Liver (tissue), 9 donors: Measurements from ENCODE around the gene TMEM154. TPM values are rescaled to one million over a fixed set of nuclear protein-coding genes. Genes with fewer than 3 reads are reported as not detected.

Source experiments
- DNase-seq: peaks from one replicate; pipeline ENCODE4 v3.0.0-alpha.2; 2017; ENCODE audit warnings: low spot score
- H3K27ac ChIP-seq, 2 donors: one replicate each; pipeline ENCODE4 v1.7.0; 2013; ENCODE audit warnings: inconsistent platforms in 2 of 2, low read length in 2 of 2, control low read depth in 1 of 2, low read depth in 1 of 2, mild to moderate bottlenecking in 1 of 2
- H3K27me3 ChIP-seq, 4 donors: one replicate each; pipeline versions ENCODE4 v1.6.1 to v1.7.0; 2013; ENCODE audit warnings: low read length in 3 of 4, inconsistent platforms in 1 of 4, mild to moderate bottlenecking in 1 of 4, moderate library complexity in 1 of 4; ENCODE audit not compliant: control insufficient read depth in 4 of 4, insufficient read depth in 4 of 4
- H3K36me3 ChIP-seq, 4 donors: one replicate each; pipeline versions ENCODE4 v1.6.1 to v1.7.0; 2013; ENCODE audit warnings: low read length in 3 of 4, mild to moderate bottlenecking in 3 of 4, low read depth in 1 of 4, moderate library complexity in 1 of 4; ENCODE audit not compliant: control insufficient read depth in 4 of 4, insufficient read depth in 3 of 4
- H3K4me1 ChIP-seq, 4 donors: one replicate each; pipeline versions ENCODE4 v1.6.1 to v1.7.0; 2013; ENCODE audit warnings: low read length in 3 of 4, mild to moderate bottlenecking in 3 of 4, moderate library complexity in 1 of 4; ENCODE audit not compliant: control insufficient read depth in 4 of 4, insufficient read depth in 4 of 4
- H3K4me3 ChIP-seq, 3 donors: one replicate each; pipeline versions ENCODE4 v1.6.1 to v1.7.0; 2013; ENCODE audit warnings: low read length in 3 of 3, control low read depth in 1 of 3, low read depth in 1 of 3, mild to moderate bottlenecking in 1 of 3
- H3K9ac ChIP-seq, 2 donors: one replicate each; pipeline ENCODE4 v1.7.0; 2013; ENCODE audit warnings: low read length in 2 of 2, mild to moderate bottlenecking in 2 of 2, moderate library complexity in 2 of 2, control low read depth in 1 of 2, low read depth in 1 of 2
- H3K9me3 ChIP-seq, 4 donors: one replicate each; pipeline versions ENCODE4 v1.6.1 to v1.7.0; 2013; ENCODE audit warnings: low read length in 3 of 4; ENCODE audit not compliant: control insufficient read depth in 4 of 4
- ATF3 ChIP-seq: IDR thresholded peaks from 2 replicates; pipeline ENCODE4 v1.6.1; 2016; ENCODE audit warnings: antibody characterized with exemption
- CTCF ChIP-seq: fragments of 150-350 bp; IDR thresholded peaks from 2 replicates; pipeline ENCODE4 v1.5.1; 2017; ENCODE audit warnings: improper control_type of control experiment, low read depth, low read length; ENCODE audit not compliant: missing input control
- EGR1 ChIP-seq, 2 donors: IDR thresholded peaks; 2 replicates each; pipeline ENCODE4 v1.6.1; 2016 to 2018; ENCODE audit warnings: antibody characterized with exemption in 2 of 2, low read depth in 2 of 2
- FOXA1 ChIP-seq: IDR thresholded peaks from 2 replicates; pipeline ENCODE4 v1.6.1; 2016; ENCODE audit warnings: antibody characterized with exemption
- FOXA2 ChIP-seq: IDR thresholded peaks from 2 replicates; pipeline ENCODE4 v1.6.1; 2016; ENCODE audit warnings: antibody characterized with exemption
- GABPA ChIP-seq, 2 donors: IDR thresholded peaks in 1 of 2; conservative IDR thresholded peaks in 1 of 2; 2 replicates each; pipeline ENCODE4 v1.6.1; 2016; ENCODE audit warnings: antibody characterized with exemption in 2 of 2, mild to moderate bottlenecking in 1 of 2, moderate library complexity in 1 of 2
- HNF4A ChIP-seq, 2 donors: conservative IDR thresholded peaks; 2 replicates each; pipeline ENCODE4 v1.6.1; 2016; ENCODE audit warnings: antibody characterized with exemption in 2 of 2, mild to moderate bottlenecking in 2 of 2
- HNF4G ChIP-seq: IDR thresholded peaks from 2 replicates; pipeline ENCODE4 v1.6.1; 2016; ENCODE audit warnings: antibody characterized with exemption
- JUND ChIP-seq, 2 donors: IDR thresholded peaks; 2 replicates each; pipeline ENCODE4 v1.6.1; 2016; ENCODE audit warnings: antibody characterized with exemption in 2 of 2
- MAX ChIP-seq: IDR thresholded peaks from 2 replicates; pipeline ENCODE4 v1.6.1; 2016; ENCODE audit warnings: antibody characterized with exemption
- NR2F2 ChIP-seq: IDR thresholded peaks from 2 replicates; pipeline ENCODE4 v1.6.1; 2016; ENCODE audit warnings: antibody characterized with exemption
- RAD21 ChIP-seq, 2 donors: IDR thresholded peaks; 2 replicates each; pipeline ENCODE4 v1.6.1; 2016; ENCODE audit warnings: antibody characterized with exemption in 2 of 2, mild to moderate bottlenecking in 2 of 2
- REST ChIP-seq: IDR thresholded peaks from 2 replicates; pipeline ENCODE4 v1.6.1; 2016; ENCODE audit warnings: antibody characterized with exemption, mild to moderate bottlenecking
- RXRA ChIP-seq, 2 donors: IDR thresholded peaks; 2 replicates each; pipeline ENCODE4 v1.6.1; 2017 to 2018; ENCODE audit warnings: antibody characterized with exemption in 2 of 2, mild to moderate bottlenecking in 1 of 2
- SP1 ChIP-seq: IDR thresholded peaks from 2 replicates; pipeline ENCODE4 v1.6.1; 2018; ENCODE audit warnings: antibody characterized with exemption, mild to moderate bottlenecking
- TAF1 ChIP-seq: conservative IDR thresholded peaks from 2 replicates; pipeline ENCODE4 v1.6.1; 2016; ENCODE audit warnings: antibody characterized with exemption, mild to moderate bottlenecking
- YY1 ChIP-seq: IDR thresholded peaks from 2 replicates; pipeline ENCODE4 v1.6.1; 2016; ENCODE audit warnings: antibody characterized with exemption, mild to moderate bottlenecking
- ZBTB33 ChIP-seq: IDR thresholded peaks from 2 replicates; pipeline ENCODE4 v1.6.1; 2016; ENCODE audit warnings: antibody characterized with exemption
- WGBS: extraction: QIAGEN DNeasy Blood & Tissue Kit; methylation state at CpG from one replicate; pipeline ENCODE4 v1.1.7; 2013; 5-methylcytosine and 5-hydroxymethylcytosine counted together
- polyA plus RNA-seq, 2 donors: library from polyadenylated mRNA; stranded (reverse) in 1 of 2; unstranded in 1 of 2; fragments of 200-250 nt in 1 of 2; fragments of >200 nt in 1 of 2; fragmentation: Nextera tagmentation in 1 of 2; extraction: Ambion mirVana in 1 of 2; gene quantifications; one replicate each; pipeline versions ENCODE4 v1.2.1 to v1.2.3, GENCODE V29; 2013 to 2015
- total RNA-seq, 2 donors: library from RNA; depleted of rRNA; stranded (reverse); fragments of >200 nt; gene quantifications; one replicate each; pipeline ENCODE4 v1.2.3, GENCODE V29; 2014
- donor health status: healthy.
- donor health status: healthy.
- donor health status: healthy.
- donor health status: healthy.
- donor health status: healthy.

The TMEM154 gene
- total and polyA plus RNA-seq, 4 donors: 0.32 to 4.4 (median 2.3) TPM

GRCh38 chr4:152661649-152662048 lies 18.1 kb downstream of the TMEM154 start (continued):
- no peak for TF ChIP-seq RAD21 (IDR thresholded peaks at IDR 0.05)
- TF ChIP-seq SP1: no peak
- no peak for TF ChIP-seq FOXA1

GRCh38 chr4:152660526-152660925 lies 19.3 kb downstream of the TMEM154 start:
- TF ChIP-seq RAD21 (IDR thresholded peaks at IDR 0.05): no peak
- no peak for TF ChIP-seq MAX
- TF ChIP-seq RXRA (IDR thresholded peaks at IDR 0.05): no peak
- H3K9ac ChIP-seq: no peak overlapping the region
- no peaks in the 10 kb centered on the region for H3K27me3 ChIP-seq
- DNase-seq: no peak
- no peak overlapping the region for H3K4me3 ChIP-seq
- H3K4me1 ChIP-seq: no peaks in the 10 kb centered on the region
- H3K9me3 ChIP-seq: peaks cover 1 to 17% (median 6%) of the 10 kb centered on the region in 4 donors
- no peaks in the 10 kb centered on the region for H3K36me3 ChIP-seq
- 68% methylated on average over 5 of the region's 5 CpGs for whole genome bisulfite sequencing
- H3K27ac ChIP-seq: no peak overlapping the region

- 82% methylated on average over 4 of the region's 4 CpGs for WGBS
- Histone ChIP-seq H3K9ac (no peak overlapping the region), H3K4me3 (no peak overlapping the region), H3K4me1 (peaks cover 0 to 3% (median 0%) of the 10 kb centered on the region in 4 donors), H3K36me3 (no peaks in the 10 kb centered on the region), H3K27ac (no peak overlapping the region), H3K9me3 (peaks cover 1 to 17% (median 6%) of the 10 kb centered on the region in 4 donors), H3K27me3 (no peaks in the 10 kb centered on the region)
- TF ChIP-seq MAX (no peak), JUND (IDR thresholded peaks at IDR 0.05) (no peak), ATF3 (no peak), FOXA2 (no peak), HNF4A (conservative IDR thresholded peaks at IDR 0.05) (no peak), RXRA (IDR thresholded peaks at IDR 0.05) (no peak), NR2F2 (no peak), GABPA (IDR thresholded peaks at IDR 0.05 in 1 of 2, conservative IDR thresholded peaks at IDR 0.05 in 1 of 2) (no peak), ZBTB33 (no peak), HNF4G (no peak), RAD21 (IDR thresholded peaks at IDR 0.05) (no peak), EGR1 (IDR thresholded peaks at IDR 0.05; ENCODE audit: low read depth in 2 of 2) (no peak), REST (no peak), CTCF (no peak), TAF1 (no peak), FOXA1 (no peak), SP1 (no peak), YY1 (no peak)
- DNase-seq: no peak
Observed at GRCh38 chr4:152659806-152660205, 20.0 kb downstream of the TMEM154 start.
